Right lobe of liver (tissue), 6 donors: ENCODE data around the gene NDRG2. TPM values are rescaled to one million over a fixed set of nuclear protein-coding genes. Genes with fewer than 3 reads are reported as not detected.
A peak's percentile ranks its signal among the peaks of the same experiment; 100 is the strongest.
"Not testable (repeated sequence)": the region's sequence is repeated elsewhere in the genome, so short reads cannot be mapped to it uniquely, and the experiment has no call there.

Experiments
- ATAC-seq, 4 donors: fragments of 200-7000 bp; cut with Tn5 transposase; one replicate each; pipeline ENCODE4 v1.9.1; 2020; ENCODE audit warnings: mild to moderate bottlenecking in 4 of 4, moderate library complexity in 4 of 4
- DNase-seq, 3 donors: peaks; one replicate each; pipeline ENCODE4 v3.0.0-alpha.2; 2020
- H3K27ac ChIP-seq, 3 donors: fragments of 200-600 bp; one replicate each; pipeline ENCODE4 v1.8.0; 2022
- H3K27me3 ChIP-seq, 2 donors: fragments of 200-600 bp; one replicate each; pipeline ENCODE4 v1.8.0; 2022
- H3K36me3 ChIP-seq, 4 donors: fragments of 200-600 bp; sonication (generic) in 1 of 4; one replicate each; pipeline versions ENCODE4 v1.5.1 to v1.8.0; 2017 to 2022; ENCODE audit warnings: control low read depth in 1 of 4
- H3K4me1 ChIP-seq, 4 donors: fragments of 200-600 bp; sonication (generic) in 1 of 4; one replicate each; pipeline versions ENCODE4 v1.5.1 to v1.8.0; 2017 to 2022; ENCODE audit warnings: control low read depth in 1 of 4
- H3K4me3 ChIP-seq, 3 donors: fragments of 200-600 bp; one replicate each; pipeline ENCODE4 v1.8.0; 2022
- H3K9me3 ChIP-seq, 4 donors: fragments of 200-600 bp; sonication (generic) in 1 of 4; one replicate each; pipeline versions ENCODE4 v1.5.1 to v1.8.0; 2017 to 2022; ENCODE audit warnings: control low read depth in 1 of 4
- POLR2A ChIP-seq: fragments of 450-650 bp; IDR thresholded peaks from one replicate; pipeline ENCODE4 v1.6.1; 2017; ENCODE audit warnings: antibody characterized with exemption, mild to moderate bottlenecking
- WGBS: methylation state at CpG from one replicate; pipeline ENCODE4 v1.1.6; 2018; ENCODE audit warnings: low coverage, low lambda C conversion rate; ENCODE audit not compliant: insufficient coverage; ENCODE audit errors: missing lambda C conversion rate; 5-methylcytosine and 5-hydroxymethylcytosine counted together
- intact Hi-C, 2 donors: fragments of 100-400 bp; cut with DNase I; formaldehyde crosslinking; loops; one replicate each; pipeline versions ENCODE4 v1.11.2 to v1.14.1; 2022
- total RNA-seq, 6 experiments: library from RNA; depleted of rRNA in 2 of 6; stranded (reverse); fragments of >200 nt in 2 of 6; fragmentation: NEBNext Ultra II Directional in 3 of 6; extraction: Animal tissue kit (Norgen Biotek cat#: 25700) in 3 of 6; gene quantifications; one replicate each; pipeline versions ENCODE4 v1.1.0 to v1.2.4, GENCODE V29; 2016 to 2023
- TF ChIP-seq, protein P1 (sequence below), 4 donors: fragments of 200-600 bp in 3 of 4; fragments of 450-650 bp in 1 of 4; IDR thresholded peaks; one replicate each; pipeline versions ENCODE4 v1.5.1 to v1.8.0; 2016 to 2022; ENCODE audit warnings: antibody characterized with exemption in 4 of 4, mild to moderate bottlenecking in 2 of 4
- donor health status: DM: no; HTN: yes; CAD: no.
- donor health status: DM: no; HTN: no; CAD: no.
- donor health status: DM: no; HTN: no; CAD: no.
- donor health status: DM: no; HTN: yes; CAD: no.
- donor health status: DM: no; HTN: yes; CAD: no.

Gene NDRG2
- total RNA-seq, 6 experiments from 2014 or later = 92.2 to 255 (median 192) TPM

DNA sequence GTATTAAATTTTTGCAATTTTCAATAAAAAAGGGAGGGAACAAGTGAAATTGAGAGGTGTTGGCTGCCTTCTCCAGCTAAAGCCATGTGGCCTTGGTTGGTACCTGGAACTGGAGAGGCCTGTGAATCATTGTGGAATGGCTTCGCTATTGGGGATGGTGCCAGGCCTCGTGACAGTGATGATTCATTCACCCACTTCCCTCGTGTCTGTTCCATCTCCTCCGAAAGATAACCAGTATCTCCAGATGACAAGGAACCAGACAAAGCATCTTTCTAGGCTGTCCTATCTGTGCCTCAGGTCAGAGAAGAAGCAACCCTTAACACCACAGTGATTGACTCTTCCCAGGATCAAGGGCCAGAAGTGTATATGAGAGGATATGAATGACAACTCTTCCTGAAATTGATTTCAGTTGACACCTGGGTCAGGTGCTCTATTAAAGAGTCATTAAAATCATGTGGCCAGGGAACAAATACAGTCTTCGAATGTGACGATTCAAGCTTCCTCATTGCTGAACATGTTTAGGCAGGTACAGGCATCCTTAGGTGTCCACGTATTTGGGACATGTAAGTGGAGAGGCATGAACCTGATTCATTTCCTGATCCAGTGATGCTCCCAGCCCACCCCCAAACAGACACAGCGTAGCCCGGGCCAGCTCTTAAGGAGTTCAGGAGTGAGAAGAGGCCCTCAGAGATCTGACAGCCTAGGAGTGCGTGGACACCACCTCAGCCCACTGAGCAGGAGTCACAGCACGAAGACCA, 17.0 kb upstream of the NDRG2 start, which contains the start of gene RNASE7:
TSS of gene RNASE7 (plus strand) at position 687 of the 758 bp plus-strand sequence. CDS start 631 bp downstream, outside the sequence.
- intact Hi-C loops = no loop called here
- ATAC-seq (peak in 2 of 4 donors; percentile 18 to 34), DNase-seq (peak in 1 of 3 donors; percentile 67)
- Histone ChIP-seq H3K4me1 (peaks cover 2 to 84% (median 25%) of the 10 kb centered on the region in 4 donors), H3K36me3 (no peaks in the 10 kb centered on the region), H3K27me3 (no peaks in the 10 kb centered on the region), H3K27ac (peak within 1 kb of the TSS; percentile 29 to 61 (median 57)), H3K4me3 (peak within 1 kb of the TSS in 2 of 3 donors; percentile 0 to 17), H3K9me3 (no peaks in the 10 kb centered on the region)
- TF ChIP-seq, protein P1, sequence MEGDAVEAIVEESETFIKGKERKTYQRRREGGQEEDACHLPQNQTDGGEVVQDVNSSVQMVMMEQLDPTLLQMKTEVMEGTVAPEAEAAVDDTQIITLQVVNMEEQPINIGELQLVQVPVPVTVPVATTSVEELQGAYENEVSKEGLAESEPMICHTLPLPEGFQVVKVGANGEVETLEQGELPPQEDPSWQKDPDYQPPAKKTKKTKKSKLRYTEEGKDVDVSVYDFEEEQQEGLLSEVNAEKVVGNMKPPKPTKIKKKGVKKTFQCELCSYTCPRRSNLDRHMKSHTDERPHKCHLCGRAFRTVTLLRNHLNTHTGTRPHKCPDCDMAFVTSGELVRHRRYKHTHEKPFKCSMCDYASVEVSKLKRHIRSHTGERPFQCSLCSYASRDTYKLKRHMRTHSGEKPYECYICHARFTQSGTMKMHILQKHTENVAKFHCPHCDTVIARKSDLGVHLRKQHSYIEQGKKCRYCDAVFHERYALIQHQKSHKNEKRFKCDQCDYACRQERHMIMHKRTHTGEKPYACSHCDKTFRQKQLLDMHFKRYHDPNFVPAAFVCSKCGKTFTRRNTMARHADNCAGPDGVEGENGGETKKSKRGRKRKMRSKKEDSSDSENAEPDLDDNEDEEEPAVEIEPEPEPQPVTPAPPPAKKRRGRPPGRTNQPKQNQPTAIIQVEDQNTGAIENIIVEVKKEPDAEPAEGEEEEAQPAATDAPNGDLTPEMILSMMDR (IDR thresholded peaks at IDR 0.05) = no peak
- no peak for TF ChIP-seq POLR2A
- WGBS = 45% methylated on average over 8 of the region's 11 CpGs

DNA sequence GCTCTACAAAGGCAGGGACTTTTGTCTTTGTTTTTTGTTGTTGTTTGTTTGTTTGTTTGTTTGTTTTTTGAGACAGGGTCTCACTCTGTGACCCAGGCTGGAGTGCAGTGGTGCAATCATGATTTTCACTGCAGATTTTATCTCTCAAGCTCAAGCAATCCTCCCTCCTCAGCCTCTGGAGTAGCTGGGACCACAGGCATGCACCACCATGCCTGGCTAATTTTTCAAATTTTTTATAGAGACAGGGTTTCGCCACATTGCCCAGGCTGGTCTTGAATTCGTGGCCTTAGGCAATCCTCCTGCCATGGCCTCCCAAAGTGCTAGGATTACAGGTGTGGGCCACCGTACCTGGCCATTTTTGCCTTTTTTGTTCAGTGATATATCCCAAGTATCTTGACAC, 16.1 kb upstream of the NDRG2 start:
- intact Hi-C loops, H3K36me3 ChIP-seq, ATAC-seq, H3K27me3 ChIP-seq, H3K9me3 ChIP-seq, H3K4me3 ChIP-seq, DNase-seq: not testable (repeated sequence)
- WGBS = 60% methylated on average over 3 of the region's 3 CpGs
- peaks cover 2 to 75% (median 24%) of the 10 kb centered on the region in 4 donors for H3K4me1 ChIP-seq
- H3K27ac ChIP-seq = peak overlapping the region in 1 of 3 donors; percentile 10

DNA sequence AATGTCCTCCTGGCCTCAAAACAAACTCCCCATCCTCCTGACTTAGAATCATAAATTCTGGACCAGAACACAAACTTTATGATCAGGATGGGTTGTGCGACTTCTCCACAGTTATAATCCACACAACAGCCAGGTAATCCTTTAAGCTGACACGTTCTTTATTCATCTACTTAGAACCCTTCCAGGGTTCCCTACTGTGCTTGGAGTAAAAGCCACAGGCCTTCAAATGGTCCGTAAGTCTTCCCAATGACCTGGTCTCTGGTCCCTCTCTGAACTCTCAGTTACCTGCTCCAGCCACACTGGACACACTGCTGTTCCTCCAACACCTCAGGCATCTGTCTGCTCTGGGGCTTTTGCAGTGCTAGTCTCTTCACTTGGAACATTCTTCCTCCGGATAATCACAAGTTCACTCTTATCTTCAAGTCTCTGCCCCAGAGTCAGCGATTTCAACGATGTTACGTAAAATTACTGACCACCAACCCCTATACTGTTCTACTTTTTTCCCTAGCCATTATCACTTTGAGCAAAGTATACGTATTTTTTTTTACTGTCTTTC, 15.6 kb upstream of the NDRG2 start:
- intact Hi-C loops = no loop called here
- Histone ChIP-seq H3K9me3 (no peaks in the 10 kb centered on the region), H3K4me3 (no peak overlapping the region), H3K4me1 (peaks cover 2 to 70% (median 23%) of the 10 kb centered on the region in 4 donors), H3K27me3 (no peaks in the 10 kb centered on the region), H3K36me3 (no peaks in the 10 kb centered on the region), H3K27ac (peak overlapping the region in 1 of 3 donors; percentile 10)
- WGBS = 52% methylated on average over 7 of the region's 8 CpGs
- ATAC-seq (no peak), DNase-seq (no peak)
- TF ChIP-seq, protein P1 (IDR thresholded peaks at IDR 0.05) = no peak
- TF ChIP-seq POLR2A = no peak

DNA sequence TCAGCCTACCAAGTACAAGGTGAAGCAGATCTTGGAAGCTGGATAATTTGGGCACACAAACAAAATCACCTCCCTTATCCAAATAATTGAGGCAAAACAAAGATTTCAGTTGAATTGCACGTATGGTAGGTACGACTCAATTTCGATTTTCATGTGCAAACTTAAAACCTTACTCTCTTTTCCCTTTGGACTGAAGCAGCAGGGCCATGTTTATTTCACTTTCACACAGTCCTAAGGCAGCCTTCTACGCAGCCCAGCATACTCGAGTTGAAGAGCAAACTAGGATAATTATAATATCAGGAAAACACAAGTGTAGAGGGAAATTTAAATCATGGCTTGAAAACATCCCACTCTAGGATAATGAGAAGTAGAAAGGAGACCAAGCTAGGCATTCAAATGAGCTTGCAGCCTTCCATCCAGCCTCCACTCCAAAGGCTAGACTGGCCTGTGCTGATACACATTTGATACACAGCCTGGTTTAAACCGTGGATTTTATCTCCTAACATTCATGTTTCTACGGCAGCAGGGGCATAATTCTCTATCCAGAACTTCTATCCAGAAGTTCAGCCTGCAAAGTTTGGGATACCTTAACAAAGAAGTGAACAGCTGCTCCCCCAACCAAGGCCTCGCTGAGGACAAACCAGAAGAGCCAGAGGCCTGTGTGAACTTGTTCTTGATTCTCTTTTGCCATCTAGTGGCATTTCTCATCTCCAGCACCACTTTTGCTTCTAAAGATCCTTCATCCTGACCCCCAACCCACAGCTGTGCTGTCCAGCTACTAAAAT, 14.9 kb upstream of the NDRG2 start:
- no peaks in the 10 kb centered on the region for H3K9me3 ChIP-seq
- H3K4me1 ChIP-seq = peaks cover 2 to 64% (median 20%) of the 10 kb centered on the region in 4 donors
- no peaks in the 10 kb centered on the region for H3K36me3 ChIP-seq
- no peak overlapping the region for H3K4me3 ChIP-seq
- 20% methylated on average over 8 of the region's 8 CpGs for WGBS
- ATAC-seq (peak; percentile 47 to 61 (median 48)), DNase-seq (peak in 1 of 3 donors; percentile 54)
- H3K27ac ChIP-seq = peak overlapping the region; percentile 40 to 56 (median 46)
- H3K27me3 ChIP-seq = no peaks in the 10 kb centered on the region
- intact Hi-C loops = no loop called here
- TF ChIP-seq, protein P1 (IDR thresholded peaks at IDR 0.05) = peak; percentile 57 to 80 (median 70)
- no peak for TF ChIP-seq POLR2A
